Endothelial cell of umbilical vein (primary cell): ENCODE data around the gene TUFM. TPM values are rescaled to one million over a fixed set of nuclear protein-coding genes. Genes with fewer than 3 reads are reported as not detected.

Experiments used
- BruUV-seq: library from RNA; stranded (reverse); fragments of 400-500 nt; replicated peaks from 2 replicates; lab custom pipeline; 2021; lab: Mats Ljungman, UMichigan
- CTCF ChIA-PET: fragments of 300-600, 350-600 bp; sonication (Branson Sonifier 250); formaldehyde crosslinking; loops from one replicate; lab custom pipeline; 2021; ENCODE audit warnings: antibody characterized with exemption, inconsistent platforms; lab: Charles Lee
- POLR2A ChIA-PET: fragments of 300-600, 350-600 bp; sonication (Branson Sonifier 250); formaldehyde crosslinking; loops from one replicate; lab custom pipeline; 2021; ENCODE audit warnings: antibody characterized with exemption, inconsistent platforms; lab: Charles Lee
- DNase-seq: peaks from one replicate; pipeline ENCODE4 v3.0.0-alpha.2; 2011; ENCODE audit warnings: low read depth, low spot score
- FAIRE-seq: peaks from 2 replicates; lab custom pipeline; 2011; peaks lifted over from hg19 to GRCh38; lab: Jason Lieb, UNC
- H2AFZ ChIP-seq: 2 replicates; pipeline ENCODE4 v1.6.0; 2012; ENCODE audit warnings: low read depth, low read length, control low read depth, inconsistent platforms
- H3K27ac ChIP-seq: 2 replicates; pipeline ENCODE4 v1.5.1; 2011; ENCODE audit warnings: low read depth, mild to moderate bottlenecking, control low read depth, low read length, moderate library complexity; ENCODE audit not compliant: insufficient read depth
- H3K27me3 ChIP-seq, 2 experiments: 2 replicates each; pipeline versions ENCODE4 v1.6.0 to v1.6.1; 2011; ENCODE audit warnings: low read length in 2 of 2, mixed read lengths in 1 of 2; ENCODE audit not compliant: control insufficient read depth in 2 of 2, insufficient read depth in 2 of 2
- H3K36me3 ChIP-seq, 2 experiments: 2 replicates in 1 of 2; 3 replicates in 1 of 2; pipeline ENCODE4 v1.5.1; 2011; ENCODE audit warnings: low read length in 2 of 2, mild to moderate bottlenecking in 1 of 2, moderate library complexity in 1 of 2; ENCODE audit not compliant: control insufficient read depth in 2 of 2, insufficient read depth in 2 of 2; ENCODE audit errors: extremely low read depth in 1 of 2
- H3K4me1 ChIP-seq: 3 replicates; pipeline ENCODE4 v1.5.1; 2011; ENCODE audit warnings: mild to moderate bottlenecking, low read length; ENCODE audit not compliant: control insufficient read depth, insufficient read depth; ENCODE audit errors: extremely low read depth
- H3K4me2 ChIP-seq: 2 replicates; pipeline ENCODE4 v1.6.1; 2011; ENCODE audit warnings: low read length, control low read depth, mixed read lengths; ENCODE audit not compliant: insufficient read depth
- H3K4me3 ChIP-seq, 3 experiments: fragments of 200-600 bp in 1 of 3; sonication (generic), shearing (Covaris generic) in 1 of 3; replicated peaks in 1 of 3; 2 replicates each; pipeline ENCODE4 v1.5.1; 2011 to 2016; ENCODE audit warnings: control low read depth in 3 of 3, low read length in 3 of 3, mild to moderate bottlenecking in 2 of 3, inconsistent platforms in 1 of 3, low read depth in 1 of 3, moderate library complexity in 1 of 3; ENCODE audit not compliant: insufficient read depth in 1 of 3
- H3K79me2 ChIP-seq: 2 replicates; pipeline ENCODE4 v1.6.0; 2012; ENCODE audit warnings: low read length, inconsistent platforms; ENCODE audit not compliant: control insufficient read depth, insufficient read depth
- H3K9ac ChIP-seq: replicated peaks from 2 replicates; pipeline ENCODE3; 2011; ENCODE audit warnings: low read length, control low read depth; ENCODE audit not compliant: insufficient read depth; ENCODE audit errors: extremely low read depth
- H3K9me1 ChIP-seq: replicated peaks from 3 replicates; pipeline ENCODE4 v1.6.0; 2011; ENCODE audit warnings: mild to moderate bottlenecking, low read length; ENCODE audit not compliant: control insufficient read depth, insufficient read depth; ENCODE audit errors: extremely low read depth
- H3K9me3 ChIP-seq: replicated peaks from 2 replicates; pipeline ENCODE4 v1.5.1; 2012; ENCODE audit warnings: low read length, inconsistent platforms; ENCODE audit not compliant: control insufficient read depth, insufficient read depth
- H4K20me1 ChIP-seq: replicated peaks from 2 replicates; pipeline ENCODE3; 2011; ENCODE audit warnings: mild to moderate bottlenecking, low read length; ENCODE audit not compliant: control insufficient read depth, insufficient read depth; ENCODE audit errors: extremely low read depth
- EZH2 ChIP-seq: IDR thresholded peaks from 2 replicates; pipeline ENCODE4 v1.6.1; 2012; ENCODE audit warnings: borderline replicate concordance, low read depth, mild to moderate bottlenecking, moderate library complexity, low read length, inconsistent platforms; ENCODE audit not compliant: severe bottlenecking
- FOS ChIP-seq: IDR thresholded peaks from 2 replicates; pipeline ENCODE4 v1.6.1; 2011; ENCODE audit warnings: mild to moderate bottlenecking, low read length, moderate library complexity, borderline replicate concordance; ENCODE audit not compliant: insufficient read depth
- GATA2 ChIP-seq: IDR thresholded peaks from 2 replicates; pipeline ENCODE4 v1.7.0; 2011; ENCODE audit warnings: low read depth, mild to moderate bottlenecking, moderate library complexity, mixed read lengths, low read length; ENCODE audit not compliant: insufficient read length, insufficient read depth
- JUN ChIP-seq: IDR thresholded peaks from 2 replicates; pipeline ENCODE4 v1.6.1; 2011; ENCODE audit warnings: borderline replicate concordance, low read depth; ENCODE audit not compliant: insufficient read length, insufficient read depth
- MYC ChIP-seq: IDR thresholded peaks from one replicate; pipeline ENCODE4 v1.6.1; 2011; ENCODE audit warnings: mild to moderate bottlenecking, low read depth, low read length
- POLR2A ChIP-seq: IDR thresholded peaks from 2 replicates; pipeline ENCODE4 v1.6.1; 2012; ENCODE audit warnings: low read depth, mild to moderate bottlenecking, control low read depth, low read length
- POLR2AphosphoS5 ChIP-seq: IDR thresholded peaks from 2 replicates; pipeline ENCODE4 v1.6.1; 2012; ENCODE audit warnings: low read depth, mild to moderate bottlenecking, control low read depth, low read length, moderate library complexity; ENCODE audit not compliant: insufficient read depth
- dilution Hi-C: fragments of 300-500 bp; cut with MboI; formaldehyde crosslinking; loops from one replicate; pipeline ENCODE4 v1.15.0; 2019; ENCODE audit warnings: low sequenced_read_pairs; ENCODE audit not compliant: extremely low pct_ligation_motif_present
- intact Hi-C: fragments of 100-400 bp; cut with micrococcal nuclease; formaldehyde crosslinking; loops from one replicate; pipeline ENCODE4 v1.10.0; 2022
- polyA plus RNA-seq, 4 experiments: library from polyadenylated mRNA; depleted of rRNA in 3 of 4; stranded (reverse) in 3 of 4; unstranded in 1 of 4; fragments of >200 nt; gene quantifications; 2 replicates each; pipeline versions ENCODE4 v1.2.1 to v1.2.3, GENCODE V29; 2011 to 2012; ENCODE audit warnings: missing spikeins in 1 of 4
- total RNA-seq: library from RNA; stranded (reverse); gene quantifications from 2 replicates; pipeline ENCODE4 v1.2.3, GENCODE V29; 2021
- TF ChIP-seq, protein P1 (sequence below): IDR thresholded peaks from 2 replicates; pipeline ENCODE4 v1.6.1; 2011; ENCODE audit not compliant: insufficient read depth, insufficient read length
- TF ChIP-seq, protein P2 (sequence below), 2 donors: IDR thresholded peaks; 1 replicate in 1 of 2; 2 replicates in 1 of 2; pipeline ENCODE4 v1.5.1; 2011; ENCODE audit warnings: low read length in 2 of 2, mild to moderate bottlenecking in 2 of 2, moderate library complexity in 2 of 2, control low read depth in 1 of 2, inconsistent platforms in 1 of 2, low read depth in 1 of 2; ENCODE audit not compliant: insufficient read depth in 1 of 2; ENCODE audit errors: extremely low read depth in 1 of 2

TUFM gene
- total and polyA plus RNA-seq, 2 donors (not counting 3 experiments of a cell fraction or from before 2014, with no cell fraction given): 186 to 227 TPM

DNA sequence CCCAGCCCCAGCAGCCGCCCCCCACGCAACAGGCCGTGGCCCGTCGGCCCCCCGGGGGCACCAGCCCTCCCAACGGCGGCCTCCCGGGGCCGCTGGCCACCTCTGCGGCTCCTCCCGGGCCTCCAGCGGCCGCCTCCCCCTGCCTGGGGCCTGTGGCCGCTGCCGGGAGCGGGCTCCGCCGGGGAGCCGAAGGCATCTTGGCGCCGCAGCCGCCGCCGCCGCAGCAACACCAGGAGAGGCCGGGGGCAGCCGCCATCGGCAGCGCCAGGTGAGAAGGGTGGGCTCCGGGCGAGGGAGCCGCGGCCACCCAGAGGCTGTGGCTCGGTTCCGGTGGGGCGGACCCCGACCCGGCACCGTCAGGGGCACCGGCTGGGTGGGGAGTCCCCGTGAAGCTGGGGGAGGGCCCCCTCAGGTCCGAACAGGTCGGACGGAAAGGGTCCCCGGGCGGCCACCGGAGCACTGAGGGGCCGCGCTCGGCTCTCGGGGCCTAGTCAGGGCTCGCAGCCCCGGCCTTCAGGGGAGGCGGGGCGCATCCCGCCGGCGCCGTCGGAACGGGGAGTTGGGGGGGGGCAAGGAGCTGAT lies 22.8 kb downstream of the TUFM start:
- dilution Hi-C loops (no loop called here), intact Hi-C loops (no loop called here)
- no peaks in the 10 kb centered on the region for H4K20me1 ChIP-seq
- no peaks in the 10 kb centered on the region for H3K9me3 ChIP-seq
- H3K9me1 ChIP-seq: no peaks in the 10 kb centered on the region
- ChIA-PET CTCF (interaction anchor here (0.9 to 1.5 kb wide), 4 partner anchors 23 to 151 kb away, joined by 3 to 6 read pairs (median 4); partner anchors contain the start of genes SPNS1 and TUFM), POLR2A (interaction anchor here (0.6 to 1.9 kb wide), 3 partner anchors 12 to 44 kb away, joined by 3 to 13 read pairs (median 4); partner anchors contain the start of gene TUFM)
- no peak overlapping the region for H2AFZ ChIP-seq
- peak overlapping the region; percentile 67 for H3K27ac ChIP-seq
- peaks cover 16% of the 10 kb centered on the region for H3K4me1 ChIP-seq
- H3K4me2 ChIP-seq: no peak overlapping the region
- TF ChIP-seq JUN: no peak
- TF ChIP-seq, protein P1, sequence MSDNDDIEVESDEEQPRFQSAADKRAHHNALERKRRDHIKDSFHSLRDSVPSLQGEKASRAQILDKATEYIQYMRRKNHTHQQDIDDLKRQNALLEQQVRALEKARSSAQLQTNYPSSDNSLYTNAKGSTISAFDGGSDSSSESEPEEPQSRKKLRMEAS: no peak
- TF ChIP-seq, protein P2, sequence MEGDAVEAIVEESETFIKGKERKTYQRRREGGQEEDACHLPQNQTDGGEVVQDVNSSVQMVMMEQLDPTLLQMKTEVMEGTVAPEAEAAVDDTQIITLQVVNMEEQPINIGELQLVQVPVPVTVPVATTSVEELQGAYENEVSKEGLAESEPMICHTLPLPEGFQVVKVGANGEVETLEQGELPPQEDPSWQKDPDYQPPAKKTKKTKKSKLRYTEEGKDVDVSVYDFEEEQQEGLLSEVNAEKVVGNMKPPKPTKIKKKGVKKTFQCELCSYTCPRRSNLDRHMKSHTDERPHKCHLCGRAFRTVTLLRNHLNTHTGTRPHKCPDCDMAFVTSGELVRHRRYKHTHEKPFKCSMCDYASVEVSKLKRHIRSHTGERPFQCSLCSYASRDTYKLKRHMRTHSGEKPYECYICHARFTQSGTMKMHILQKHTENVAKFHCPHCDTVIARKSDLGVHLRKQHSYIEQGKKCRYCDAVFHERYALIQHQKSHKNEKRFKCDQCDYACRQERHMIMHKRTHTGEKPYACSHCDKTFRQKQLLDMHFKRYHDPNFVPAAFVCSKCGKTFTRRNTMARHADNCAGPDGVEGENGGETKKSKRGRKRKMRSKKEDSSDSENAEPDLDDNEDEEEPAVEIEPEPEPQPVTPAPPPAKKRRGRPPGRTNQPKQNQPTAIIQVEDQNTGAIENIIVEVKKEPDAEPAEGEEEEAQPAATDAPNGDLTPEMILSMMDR (IDR thresholded peaks at IDR 0.05; ENCODE audit: extremely low read depth in 1 of 2, insufficient read depth in 1 of 2, low read depth in 1 of 2, low read length in 2 of 2): no peak
- no peak for TF ChIP-seq EZH2
- TF ChIP-seq GATA2: no peak
- no peak for TF ChIP-seq FOS
- TF ChIP-seq POLR2AphosphoS5: no peak
- no peak for TF ChIP-seq MYC
- TF ChIP-seq POLR2A: no peak
- DNase-seq (no peak), FAIRE-seq (no peak)
- BruUV-seq: TSS peak; percentile 22
- H3K9ac ChIP-seq: peak overlapping the region; percentile 95
- peaks cover 44% of the 10 kb centered on the region for H3K79me2 ChIP-seq
- H3K4me3 ChIP-seq: peak overlapping the region; percentile 38 to 93 (median 77)
- H3K27me3 ChIP-seq: no peaks in the 10 kb centered on the region
- H3K36me3 ChIP-seq: peaks cover 16 to 23% of the 10 kb centered on the region in 2 experiments
